GM10847 (cell line): ENCODE data around the gene CDH12.

Experiments
- POLR2A ChIP-seq: IDR thresholded peaks from 2 replicates; pipeline ENCODE4 v1.6.1; 2011; ENCODE audit not compliant: insufficient read length; ENCODE audit errors: extremely low read depth

CDH12 gene

GRCh38 chr5:22348027-22348426 lies 505.1 kb downstream of the CDH12 start:
- no peak for TF ChIP-seq POLR2A

- TF ChIP-seq POLR2A: no peak
Measured at GRCh38 chr5:22344000-22344399, 509.1 kb downstream of the CDH12 start.

- no peak for TF ChIP-seq POLR2A
Measured at GRCh38 chr5:22341406-22341805, 511.7 kb downstream of the CDH12 start.

- no peak for TF ChIP-seq POLR2A
Measured at GRCh38 chr5:22329683-22330082, 523.5 kb downstream of the CDH12 start.

GRCh38 chr5:22319798-22320197 lies 533.3 kb downstream of the CDH12 start:
- TF ChIP-seq POLR2A: no peak

- TF ChIP-seq POLR2A: no peak
Measured at GRCh38 chr5:22316294-22316693, 536.9 kb downstream of the CDH12 start.

GRCh38 chr5:22314548-22314947 lies 538.6 kb downstream of the CDH12 start:
- no peak for TF ChIP-seq POLR2A

- TF ChIP-seq POLR2A: no peak
Measured at GRCh38 chr5:22306011-22306410, 547.1 kb downstream of the CDH12 start.

GRCh38 chr5:22295832-22296231 lies 557.3 kb downstream of the CDH12 start:
- TF ChIP-seq POLR2A: no peak

- no peak for TF ChIP-seq POLR2A
Measured at GRCh38 chr5:22293147-22293546, 560.0 kb downstream of the CDH12 start.

- no peak for TF ChIP-seq POLR2A
Measured at GRCh38 chr5:22278164-22278563, 575.0 kb downstream of the CDH12 start.

- TF ChIP-seq POLR2A: no peak
Measured at GRCh38 chr5:22277006-22277405, 576.1 kb downstream of the CDH12 start.

GRCh38 chr5:22258139-22258538 lies 595.0 kb downstream of the CDH12 start:
- no peak for TF ChIP-seq POLR2A

GRCh38 chr5:22250528-22250927 lies 602.6 kb downstream of the CDH12 start:
- TF ChIP-seq POLR2A: no peak

- no peak for TF ChIP-seq POLR2A
Measured at GRCh38 chr5:22249209-22249729, 603.9 kb downstream of the CDH12 start.

- TF ChIP-seq POLR2A: no peak
Measured at GRCh38 chr5:22245770-22246169, 607.4 kb downstream of the CDH12 start.

- TF ChIP-seq POLR2A: no peak
Measured at GRCh38 chr5:22242532-22242931, 610.6 kb downstream of the CDH12 start.

GRCh38 chr5:22238047-22238446 lies 615.1 kb downstream of the CDH12 start:
- no peak for TF ChIP-seq POLR2A

- TF ChIP-seq POLR2A: no peak
Measured at GRCh38 chr5:22226423-22226822, 626.7 kb downstream of the CDH12 start.

GRCh38 chr5:22223079-22223478 lies 630.1 kb downstream of the CDH12 start:
- TF ChIP-seq POLR2A: no peak
